ENCODE measurements around the gene KLHDC9. TPM values are rescaled to one million over a fixed set of nuclear protein-coding genes. Genes with fewer than 3 reads are reported as not detected.

KLHDC9 gene
- total RNA-seq, 2 experiments from 2014 or later = 0.38 to 0.53 TPM

DNA sequence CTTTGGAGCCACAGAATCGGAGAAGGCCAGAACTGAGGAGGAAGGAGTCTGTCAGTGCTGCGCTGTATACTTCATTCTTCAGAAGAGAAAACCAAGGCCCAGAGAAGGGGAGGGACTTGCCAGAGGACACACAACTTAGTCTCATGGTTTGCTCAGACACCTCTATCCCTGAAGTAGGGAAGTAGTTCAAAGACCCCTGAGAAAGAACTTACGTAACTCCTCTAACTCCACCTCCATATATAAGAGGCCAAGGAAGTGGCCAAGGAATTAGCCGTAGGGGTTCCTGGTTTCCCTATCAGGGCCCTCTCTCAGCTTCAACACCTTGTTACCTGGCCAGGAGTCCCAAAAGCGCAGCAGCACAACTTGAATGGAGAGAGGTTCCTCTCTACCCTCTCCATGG is 8.2 kb upstream of the KLHDC9 start:
- POLR2A ChIA-PET = no interaction called here
- CTCF ChIA-PET = interaction anchor here (3.8 kb wide), 1 partner anchor 8 kb away, joined by 19 read pairs; the partner anchor contains the start of gene KLHDC9

GRCh38 chr1:161090617-161091016 is 7.5 kb upstream of the KLHDC9 start:
- ChIA-PET POLR2A (no interaction called here), CTCF (no interaction called here)

GRCh38 chr1:161091093-161091492 is 7.1 kb upstream of the KLHDC9 start:
- ChIA-PET POLR2A (no interaction called here), CTCF (no interaction called here)

GRCh38 chr1:161091796-161092507 is 6.2 kb upstream of the KLHDC9 start:
- ChIA-PET CTCF (interaction anchor here (1.3 to 1.9 kb wide), 3 partner anchors 20 to 95 kb away, joined by 3 to 11 read pairs (median 5); no protein-coding TSS in a partner anchor), POLR2A (no interaction called here)

GRCh38 chr1:161092621-161093028 is 5.5 kb upstream of the KLHDC9 start:
- POLR2A ChIA-PET = interaction anchor here (0.6 kb wide), 1 partner anchor 61 kb away, joined by 3 read pairs; no protein-coding TSS in a partner anchor
- CTCF ChIA-PET = interaction anchor here (1.0 to 1.9 kb wide), 4 partner anchors 21 to 96 kb away, joined by 3 to 11 read pairs (median 4); no protein-coding TSS in a partner anchor

GRCh38 chr1:161094481-161094880 is 3.7 kb upstream of the KLHDC9 start:
- POLR2A ChIA-PET = no interaction called here

DNA sequence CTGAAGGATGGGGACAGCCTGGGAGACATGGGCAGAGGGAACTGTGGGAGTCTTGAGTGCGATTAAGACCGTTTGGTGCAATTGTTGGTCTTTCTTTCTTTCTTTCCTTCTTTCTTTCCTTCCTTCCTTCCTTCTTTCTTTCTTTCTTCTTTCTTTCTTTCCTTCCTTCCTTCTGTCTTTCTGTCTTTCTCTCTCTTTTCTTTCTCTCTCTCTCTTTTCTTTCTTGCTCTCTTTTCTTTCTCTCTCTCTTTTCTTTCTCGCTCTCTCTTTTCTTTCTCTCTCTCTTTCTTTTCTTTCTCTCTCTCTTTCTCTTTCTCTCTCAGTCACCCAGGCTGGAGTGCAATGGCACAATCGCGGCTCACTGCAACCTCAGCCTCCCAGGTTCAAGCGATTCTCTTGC is 2.9 kb upstream of the KLHDC9 start:
- ChIA-PET POLR2A (no interaction called here), CTCF (interaction anchor here (1.0 kb wide), 1 partner anchor 10 kb away, joined by 3 read pairs; no protein-coding TSS in a partner anchor)

More at GRCh38 chr1:161094481-161094880, 3.7 kb upstream of the KLHDC9 start:
- CTCF ChIA-PET = no interaction called here

- ChIA-PET CTCF (interaction anchor here (0.6 to 4.0 kb wide), 8 partner anchors 8 to 92 kb away, joined by 3 to 42 read pairs (median 6); partner anchors contain the start of genes ARHGAP30, NECTIN4 and USF1), POLR2A (no interaction called here)
Measured at GRCh38 chr1:161096015-161096414, 2.1 kb upstream of the KLHDC9 start.

DNA sequence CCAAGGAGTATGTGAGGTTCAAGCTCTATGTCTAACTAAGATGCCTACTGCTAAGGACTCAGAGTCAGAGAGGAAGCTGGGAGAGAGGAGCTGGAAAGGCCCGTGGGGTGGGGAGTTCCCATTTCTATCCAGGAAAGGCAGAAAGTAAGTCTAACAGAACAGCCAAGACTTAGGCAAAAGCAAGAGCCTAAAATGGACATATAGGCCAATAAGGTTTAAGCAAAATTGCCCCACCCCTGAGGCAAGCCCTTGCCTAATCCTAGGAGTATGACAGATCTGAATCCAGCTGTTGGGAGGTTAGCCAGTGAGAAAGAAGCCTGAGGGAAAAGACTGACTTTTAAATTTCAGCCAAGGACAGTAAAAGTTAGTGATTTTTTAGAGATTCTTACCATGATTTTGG is 1.6 kb upstream of the KLHDC9 start:
- POLR2A ChIA-PET = interaction anchor here (1.9 kb wide), 1 partner anchor 26 kb away, joined by 8 read pairs; the partner anchor contains the start of gene ARHGAP30
- CTCF ChIA-PET = interaction anchor here (0.6 to 4.0 kb wide), 14 partner anchors 8 to 106 kb away, joined by 3 to 42 read pairs (median 7); partner anchors contain the start of genes ARHGAP30, F11R, NECTIN4 and USF1

- ChIA-PET POLR2A (no interaction called here), CTCF (interaction anchor here (0.9 to 4.0 kb wide), 11 partner anchors 9 to 234 kb away, joined by 3 to 42 read pairs (median 3); partner anchors contain the start of genes ARHGAP30, NECTIN4 and USF1)
Measured at GRCh38 chr1:161099090-161099802, 1.1 kb downstream of the KLHDC9 start.

GRCh38 chr1:161100556-161100955 is 2.4 kb downstream of the KLHDC9 start:
- ChIA-PET POLR2A (no interaction called here), CTCF (interaction anchor here (1.0 to 1.4 kb wide), 3 partner anchors 35 to 263 kb away, joined by 3 to 4 read pairs (median 4); partner anchors contain the start of gene TSTD1)

DNA sequence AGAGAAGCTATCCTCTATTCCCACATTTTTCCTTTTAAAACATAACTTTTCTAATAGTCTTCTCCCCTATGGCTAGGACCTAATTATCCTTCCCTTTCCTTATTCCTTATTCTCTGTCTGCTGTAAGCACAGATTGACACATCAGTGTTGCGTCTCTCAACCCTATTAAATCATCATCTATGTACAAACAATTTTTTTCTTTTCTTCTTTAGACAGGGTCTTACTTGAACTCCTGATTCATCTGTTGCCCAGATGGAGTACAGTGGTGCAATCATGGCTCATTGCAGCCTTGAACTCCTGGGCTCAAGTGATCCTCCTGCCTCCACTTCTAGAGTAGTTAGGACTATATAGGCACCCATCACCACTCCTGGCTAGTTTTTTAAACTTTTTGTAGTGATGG is 8.3 kb downstream of the KLHDC9 start:
- ChIA-PET POLR2A (no interaction called here), CTCF (interaction anchor here (1.0 kb wide), 1 partner anchor 10 kb away, joined by 4 read pairs; no protein-coding TSS in a partner anchor)

GRCh38 chr1:161111117-161111516 is 13.0 kb downstream of the KLHDC9 start:
- ChIA-PET POLR2A (no interaction called here), CTCF (no interaction called here)

- POLR2A ChIA-PET = no interaction called here
- CTCF ChIA-PET = no interaction called here
Measured at GRCh38 chr1:161111527-161111926, 13.4 kb downstream of the KLHDC9 start.

GRCh38 chr1:161113915-161114314 is 15.8 kb downstream of the KLHDC9 start:
- CTCF ChIA-PET = interaction anchor here (1.0 to 1.2 kb wide), 2 partner anchors 11 to 21 kb away, joined by 3 read pairs; no protein-coding TSS in a partner anchor
- POLR2A ChIA-PET = no interaction called here

GRCh38 chr1:161114556-161114955 is 16.4 kb downstream of the KLHDC9 start:
- CTCF ChIA-PET = interaction anchor here (1.2 kb wide), 1 partner anchor 21 kb away, joined by 3 read pairs; no protein-coding TSS in a partner anchor

GRCh38 chr1:161115132-161115711 is 17.1 kb downstream of the KLHDC9 start:
- ChIA-PET POLR2A (no interaction called here), CTCF (no interaction called here)

More at GRCh38 chr1:161114556-161114955, 16.4 kb downstream of the KLHDC9 start:
- POLR2A ChIA-PET = no interaction called here

DNA sequence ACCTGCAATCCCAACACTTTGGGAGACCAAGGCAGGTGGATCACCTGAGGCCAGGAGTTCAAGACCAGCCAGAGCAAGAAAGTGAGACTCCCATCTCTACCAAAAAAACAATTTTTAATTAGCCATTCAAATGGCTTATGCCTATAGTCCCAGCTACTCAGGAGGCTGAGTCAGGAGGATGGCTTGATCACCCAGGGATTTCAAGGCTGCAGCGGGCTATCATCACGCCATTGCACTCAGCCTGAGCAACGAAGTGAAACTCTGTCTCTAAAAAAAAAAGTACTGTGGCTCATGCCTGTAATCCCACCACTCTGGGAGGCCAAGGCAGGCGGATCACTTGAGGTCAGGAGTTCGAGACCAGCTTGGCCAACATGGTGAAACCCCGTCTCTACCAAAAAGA is 17.8 kb downstream of the KLHDC9 start:
- POLR2A ChIA-PET = interaction anchor here (3.3 kb wide), 1 partner anchor 16 kb away, joined by 23 read pairs; the partner anchor contains the start of gene DEDD
- CTCF ChIA-PET = interaction anchor here (1.5 kb wide), 1 partner anchor 17 kb away, joined by 5 read pairs; the partner anchor contains the start of gene DEDD

Data from activated CD8-positive, alpha-beta memory T cell treated with anti-CD3 and anti-CD28 coated beads for 36 hours (primary cell).